HepG2 (cell line): ENCODE measurements around the gene LRRC43. TPM values are rescaled to one million over a fixed set of nuclear protein-coding genes. Genes with fewer than 3 reads are reported as not detected.

Experiments
- ATAC-seq: fragments of 200-7000 bp; cut with Tn5 transposase; 3 replicates; pipeline ENCODE4 v1.9.1; 2020; ENCODE audit warnings: mild to moderate bottlenecking, moderate library complexity
- BruUV-seq: library from RNA; stranded (reverse); fragments of 400-500 nt; replicated peaks from 2 replicates; lab custom pipeline; 2021; lab: Mats Ljungman, UMichigan
- CTCF ChIA-PET: fragments of 300-600 bp; formaldehyde crosslinking; extraction: SDS; loops from one replicate; lab custom pipeline; 2021; ENCODE audit warnings: low total read pairs, inconsistent platforms, low intra/inter-chr PET ratio; lab: Yijun Ruan, JAX
- POLR2A ChIA-PET: fragments of 350-600 bp; sonication (Branson Sonifier 250); formaldehyde crosslinking; loops from one replicate; lab custom pipeline; 2020; ENCODE audit warnings: antibody characterized with exemption, inconsistent platforms; lab: Yijun Ruan, JAX
- DNase-seq: peaks from one replicate; pipeline ENCODE4 v3.0.0-alpha.2; 2015; ENCODE audit warnings: low spot score
- FAIRE-seq: peaks from 3 replicates; lab custom pipeline; 2011; peaks lifted over from hg19 to GRCh38; lab: Jason Lieb, UNC
- H2AFZ ChIP-seq: one replicate; pipeline ENCODE4 v1.6.1; 2011; ENCODE audit warnings: low read length, inconsistent platforms
- H3K27ac ChIP-seq: fragments of 300-600 bp; 3 replicates; pipeline ENCODE4 v1.8.0; 2011; ENCODE audit warnings: mixed run types, mild to moderate bottlenecking, mixed read lengths, low read length, inconsistent platforms; ENCODE audit not compliant: insufficient read depth; ENCODE audit errors: extremely low read length
- H3K27me3 ChIP-seq, 2 experiments: fragments of 200-600 bp in 1 of 2; 2 replicates in 1 of 2; 3 replicates in 1 of 2; pipeline versions ENCODE4 v1.6.0 to v1.8.0; 2011; ENCODE audit warnings: low read length in 2 of 2, mild to moderate bottlenecking in 2 of 2, moderate library complexity in 2 of 2, inconsistent platforms in 1 of 2; ENCODE audit not compliant: insufficient read depth in 2 of 2, control insufficient read depth in 1 of 2
- H3K36me3 ChIP-seq, 2 experiments: fragments of 200-600 bp in 1 of 2; replicated peaks in 1 of 2; 2 replicates in 1 of 2; 3 replicates in 1 of 2; pipeline versions ENCODE4 v1.5.1 to v1.8.0; 2011; ENCODE audit warnings: low read length in 2 of 2, inconsistent platforms in 1 of 2; ENCODE audit not compliant: insufficient read depth in 2 of 2, control insufficient read depth in 1 of 2
- H3K4me1 ChIP-seq: 2 replicates; pipeline ENCODE4 v1.5.1; 2012; ENCODE audit warnings: low read length, inconsistent platforms; ENCODE audit not compliant: insufficient read depth
- H3K4me2 ChIP-seq: 2 replicates; pipeline ENCODE4 v1.6.0; 2011; ENCODE audit warnings: low read depth, low read length, inconsistent platforms
- H3K4me3 ChIP-seq, 3 experiments: fragments of 200-600 bp in 1 of 3; sonication (generic), shearing (Covaris generic) in 1 of 3; replicated peaks in 1 of 3; 2 replicates each; pipeline ENCODE4 v1.5.1; 2011 to 2016; ENCODE audit warnings: low read length in 3 of 3, inconsistent platforms in 2 of 3, low read depth in 2 of 3, mild to moderate bottlenecking in 2 of 3, control low read depth in 1 of 3, mixed read lengths in 1 of 3; ENCODE audit not compliant: insufficient read depth in 1 of 3
- H3K79me2 ChIP-seq: one replicate; pipeline ENCODE4 v1.6.1; 2011; ENCODE audit warnings: low read length, inconsistent platforms; ENCODE audit not compliant: insufficient read depth
- H3K9ac ChIP-seq: 2 replicates; pipeline ENCODE4 v1.6.0; 2011; ENCODE audit warnings: mild to moderate bottlenecking, low read depth, low read length, inconsistent platforms; ENCODE audit not compliant: insufficient read depth
- H3K9me3 ChIP-seq: 2 replicates; pipeline ENCODE4 v1.5.1; 2012; ENCODE audit warnings: mild to moderate bottlenecking, low read length
- H4K20me1 ChIP-seq: 2 replicates; pipeline ENCODE4 v1.6.0; 2011; ENCODE audit warnings: inconsistent platforms, mild to moderate bottlenecking, low read length, moderate library complexity; ENCODE audit not compliant: insufficient read depth
- ARID4A ChIP-seq: sonication (generic); formaldehyde crosslinking; IDR thresholded peaks from 2 replicates; pipeline ENCODE4 v1.5.0; 2020; ENCODE audit warnings: mild to moderate bottlenecking, missing genetic modification reagents, borderline replicate concordance
- FOXJ3 ChIP-seq: sonication (generic); formaldehyde crosslinking; IDR thresholded peaks from 2 replicates; pipeline ENCODE4 v1.4.0; 2020; ENCODE audit warnings: missing genetic modification reagents, mild to moderate bottlenecking, borderline replicate concordance
- PATZ1 ChIP-seq: sonication (generic); formaldehyde crosslinking; IDR thresholded peaks from 2 replicates; pipeline ENCODE4 v1.4.0; 2020; ENCODE audit warnings: missing genetic modification reagents
- ZBTB46 ChIP-seq: sonication (generic); formaldehyde crosslinking; IDR thresholded peaks from 2 replicates; pipeline ENCODE4 v1.4.0; 2020; ENCODE audit warnings: mild to moderate bottlenecking, missing genetic modification reagents, borderline replicate concordance
- ZNF501 ChIP-seq: sonication (generic); formaldehyde crosslinking; IDR thresholded peaks from 2 replicates; pipeline ENCODE4 v1.5.1; 2020; ENCODE audit warnings: mild to moderate bottlenecking, moderate library complexity, missing genetic modification reagents
- whole genome bisulfite sequencing: methylation state at CpG from one replicate; pipeline ENCODE4 v1.1.6; 2017; ENCODE audit warnings: low lambda C conversion rate; 5-methylcytosine and 5-hydroxymethylcytosine counted together
- in situ Hi-C: cut with HindIII; loops from 2 replicates; pipeline ENCODE4 v1.10.0; 2017; ENCODE audit warnings: low pct_unique_long_range_greater_than_20kb; ENCODE audit not compliant: extremely low pct_ligation_motif_present
- intact Hi-C: fragments of 100-400 bp; cut with micrococcal nuclease; formaldehyde crosslinking; loops from one replicate; pipeline ENCODE4 v1.10.0; 2022; ENCODE audit not compliant: unreplicated experiment
- polyA plus RNA-seq, 8 experiments: library from polyadenylated mRNA; depleted of rRNA in 3 of 8; stranded (reverse) in 7 of 8; unstranded in 1 of 8; fragments of >200 nt; fragmentation: Illumina TruSeq in 4 of 8; extraction: Trizol in 4 of 8; gene quantifications; 2 replicates each; pipeline versions ENCODE4 v1.2.1 to v1.2.3, GENCODE V29; 2011 to 2016; ENCODE audit warnings: low read depth in 4 of 8, missing spikeins in 1 of 8, mixed read lengths in 1 of 8; ENCODE audit not compliant: insufficient read depth in 1 of 8
- total RNA-seq, 5 experiments: library from RNA; depleted of rRNA; stranded (reverse); fragments of >200 nt; fragmentation: Illumina TruSeq; extraction: Trizol; gene quantifications; 2 replicates each; pipeline ENCODE4 v1.2.3, GENCODE V29; 2016; ENCODE audit warnings: low read depth in 1 of 5

The LRRC43 gene
- total and polyA plus RNA-seq, 2 of the 13 experiments (the other 11 are each of a cell fraction or from before 2014, with no cell fraction given), result not detected

- BruUV-seq, result no TSS peak
- no peaks in the 10 kb centered on the region for H4K20me1 ChIP-seq
- H3K9me3 ChIP-seq, result no peaks in the 10 kb centered on the region
- in situ Hi-C loops (loop anchor here (10.0 kb wide), 1 partner anchor 133 kb away; no protein-coding TSS in a partner anchor), intact Hi-C loops (no loop called here)
- no peak for TF ChIP-seq PATZ1 (CRISPR knock-in tag)
- TF ChIP-seq ZNF501 (CRISPR knock-in tag), result no peak
- no peak for TF ChIP-seq FOXJ3
- ATAC-seq (no peak), FAIRE-seq (no peak), DNase-seq (no peak)
- H3K36me3 ChIP-seq, result no peaks in the 10 kb centered on the region
- no peak overlapping the region for H2AFZ ChIP-seq
- peaks cover 8 to 35% of the 10 kb centered on the region in 2 experiments; a peak in 3 of 5 replicates for H3K27me3 ChIP-seq
- WGBS, result 64% methylated on average over 7 of the region's 12 CpGs
- H3K4me3 ChIP-seq, result no peak overlapping the region
- peaks cover 20% of the 10 kb centered on the region for H3K4me1 ChIP-seq
- H3K4me2 ChIP-seq, result no peak overlapping the region
- no peaks in the 10 kb centered on the region for H3K79me2 ChIP-seq
- H3K27ac ChIP-seq, result no peak overlapping the region
- no peak overlapping the region for H3K9ac ChIP-seq
- POLR2A ChIA-PET, result no interaction called here
- CTCF ChIA-PET, result no interaction called here
These were observed 4.5 kb downstream of the LRRC43 start for GRCh38 chr12:122187466-122187865.

- Histone ChIP-seq H3K9me3 (no peaks in the 10 kb centered on the region), H3K27ac (no peak overlapping the region), H3K36me3 (no peaks in the 10 kb centered on the region), H3K4me1 (peaks cover 17% of the 10 kb centered on the region), H3K4me3 (no peak overlapping the region), H3K27me3 (peaks cover 8 to 31% of the 10 kb centered on the region in 2 experiments), H3K79me2 (no peaks in the 10 kb centered on the region), H3K4me2 (no peak overlapping the region), H3K9ac (no peak overlapping the region), H2AFZ (no peak overlapping the region), H4K20me1 (no peaks in the 10 kb centered on the region)
- 0 out of 2 replicates have a peak, but pooled peaks have one; percentile 8 for TF ChIP-seq ARID4A
- TF ChIP-seq ZBTB46 (CRISPR knock-in tag), result no peak
- intact Hi-C loops, result loop anchor here (2.0 kb wide), 1 partner anchor 135 kb away; no protein-coding TSS in a partner anchor
- POLR2A ChIA-PET, result no interaction called here
- BruUV-seq, result no TSS peak
- WGBS, result 44% methylated on average over 23 of the region's 34 CpGs
- in situ Hi-C loops, result loop anchor here (10.0 kb wide), 1 partner anchor 135 kb away; no protein-coding TSS in a partner anchor
- DNase-seq, result no peak
- FAIRE-seq, result no peak
- ATAC-seq, result peak; percentile 20; the same call in 1 of the 3 replicates
- CTCF ChIA-PET, result interaction anchor here (0.7 to 2.2 kb wide), 4 partner anchors 53 to 135 kb away, joined by 3 to 21 read pairs (median 8); no protein-coding TSS in a partner anchor
These were observed 6.9 kb downstream of the LRRC43 start for GRCh38 chr12:122189626-122190475.
